Suprapubic skin (tissue), 4 donors: ENCODE data around the gene WDFY1.

Experiments
- CTCF ChIP-seq, 2 donors: fragments of 200-600 bp in 1 of 2; fragments of 450-650 bp in 1 of 2; sonication (generic) in 1 of 2; IDR thresholded peaks; one replicate each; pipeline ENCODE4 v1.5.1; 2016 to 2019; ENCODE audit warnings: antibody characterized with exemption in 2 of 2, mild to moderate bottlenecking in 1 of 2, moderate library complexity in 1 of 2
- EP300 ChIP-seq: sonication (generic); formaldehyde crosslinking; IDR thresholded peaks from one replicate; pipeline ENCODE4 v1.6.1; 2017; ENCODE audit warnings: antibody characterized with exemption
- POLR2A ChIP-seq, 2 donors: fragments of 450-650 bp; IDR thresholded peaks; one replicate each; pipeline ENCODE4 v1.6.1; 2017; ENCODE audit warnings: antibody characterized with exemption in 2 of 2, mild to moderate bottlenecking in 2 of 2, moderate library complexity in 2 of 2
- POLR2AphosphoS5 ChIP-seq, 3 donors: sonication (generic); formaldehyde crosslinking; IDR thresholded peaks; one replicate each; pipeline ENCODE4 v1.6.1; 2017; ENCODE audit warnings: antibody characterized with exemption in 3 of 3

GRCh38 chr2:223944166-223944702, 901 bp downstream of the WDFY1 start:
- TF ChIP-seq CTCF (IDR thresholded peaks at IDR 0.05) (no peak), POLR2AphosphoS5 (IDR thresholded peaks at IDR 0.05) (no peak), POLR2A (IDR thresholded peaks at IDR 0.05) (no peak), EP300 (no peak)
